Measurements from ENCODE around the gene FBRS. TPM values are rescaled to one million over a fixed set of nuclear protein-coding genes. Genes with fewer than 3 reads are reported as not detected.
A peak's percentile ranks its signal among the peaks of the same experiment; 100 is the strongest.

Gene FBRS
- total and polyA plus RNA-seq, 2 of the 13 experiments (the other 11 are each of a cell fraction or from before 2014, with no cell fraction given): 13.7 to 16.2 TPM

- TF ChIP-seq, protein P1, sequence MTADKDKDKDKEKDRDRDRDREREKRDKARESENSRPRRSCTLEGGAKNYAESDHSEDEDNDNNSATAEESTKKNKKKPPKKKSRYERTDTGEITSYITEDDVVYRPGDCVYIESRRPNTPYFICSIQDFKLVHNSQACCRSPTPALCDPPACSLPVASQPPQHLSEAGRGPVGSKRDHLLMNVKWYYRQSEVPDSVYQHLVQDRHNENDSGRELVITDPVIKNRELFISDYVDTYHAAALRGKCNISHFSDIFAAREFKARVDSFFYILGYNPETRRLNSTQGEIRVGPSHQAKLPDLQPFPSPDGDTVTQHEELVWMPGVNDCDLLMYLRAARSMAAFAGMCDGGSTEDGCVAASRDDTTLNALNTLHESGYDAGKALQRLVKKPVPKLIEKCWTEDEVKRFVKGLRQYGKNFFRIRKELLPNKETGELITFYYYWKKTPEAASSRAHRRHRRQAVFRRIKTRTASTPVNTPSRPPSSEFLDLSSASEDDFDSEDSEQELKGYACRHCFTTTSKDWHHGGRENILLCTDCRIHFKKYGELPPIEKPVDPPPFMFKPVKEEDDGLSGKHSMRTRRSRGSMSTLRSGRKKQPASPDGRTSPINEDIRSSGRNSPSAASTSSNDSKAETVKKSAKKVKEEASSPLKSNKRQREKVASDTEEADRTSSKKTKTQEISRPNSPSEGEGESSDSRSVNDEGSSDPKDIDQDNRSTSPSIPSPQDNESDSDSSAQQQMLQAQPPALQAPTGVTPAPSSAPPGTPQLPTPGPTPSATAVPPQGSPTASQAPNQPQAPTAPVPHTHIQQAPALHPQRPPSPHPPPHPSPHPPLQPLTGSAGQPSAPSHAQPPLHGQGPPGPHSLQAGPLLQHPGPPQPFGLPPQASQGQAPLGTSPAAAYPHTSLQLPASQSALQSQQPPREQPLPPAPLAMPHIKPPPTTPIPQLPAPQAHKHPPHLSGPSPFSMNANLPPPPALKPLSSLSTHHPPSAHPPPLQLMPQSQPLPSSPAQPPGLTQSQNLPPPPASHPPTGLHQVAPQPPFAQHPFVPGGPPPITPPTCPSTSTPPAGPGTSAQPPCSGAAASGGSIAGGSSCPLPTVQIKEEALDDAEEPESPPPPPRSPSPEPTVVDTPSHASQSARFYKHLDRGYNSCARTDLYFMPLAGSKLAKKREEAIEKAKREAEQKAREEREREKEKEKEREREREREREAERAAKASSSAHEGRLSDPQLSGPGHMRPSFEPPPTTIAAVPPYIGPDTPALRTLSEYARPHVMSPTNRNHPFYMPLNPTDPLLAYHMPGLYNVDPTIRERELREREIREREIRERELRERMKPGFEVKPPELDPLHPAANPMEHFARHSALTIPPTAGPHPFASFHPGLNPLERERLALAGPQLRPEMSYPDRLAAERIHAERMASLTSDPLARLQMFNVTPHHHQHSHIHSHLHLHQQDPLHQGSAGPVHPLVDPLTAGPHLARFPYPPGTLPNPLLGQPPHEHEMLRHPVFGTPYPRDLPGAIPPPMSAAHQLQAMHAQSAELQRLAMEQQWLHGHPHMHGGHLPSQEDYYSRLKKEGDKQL (CRISPR knock-in tag; IDR thresholded peaks at IDR 0.05; ENCODE audit: low read depth): no peak
- peak; percentile 79; the same call in 1 of the 2 replicates for TF ChIP-seq MYC (CRISPR knock-in tag; IDR thresholded peaks at IDR 0.05; ENCODE audit: borderline replicate concordance)
- no peak for TF ChIP-seq ZSCAN12 (CRISPR knock-in tag; IDR thresholded peaks at IDR 0.05)
- TF ChIP-seq, protein P2, sequence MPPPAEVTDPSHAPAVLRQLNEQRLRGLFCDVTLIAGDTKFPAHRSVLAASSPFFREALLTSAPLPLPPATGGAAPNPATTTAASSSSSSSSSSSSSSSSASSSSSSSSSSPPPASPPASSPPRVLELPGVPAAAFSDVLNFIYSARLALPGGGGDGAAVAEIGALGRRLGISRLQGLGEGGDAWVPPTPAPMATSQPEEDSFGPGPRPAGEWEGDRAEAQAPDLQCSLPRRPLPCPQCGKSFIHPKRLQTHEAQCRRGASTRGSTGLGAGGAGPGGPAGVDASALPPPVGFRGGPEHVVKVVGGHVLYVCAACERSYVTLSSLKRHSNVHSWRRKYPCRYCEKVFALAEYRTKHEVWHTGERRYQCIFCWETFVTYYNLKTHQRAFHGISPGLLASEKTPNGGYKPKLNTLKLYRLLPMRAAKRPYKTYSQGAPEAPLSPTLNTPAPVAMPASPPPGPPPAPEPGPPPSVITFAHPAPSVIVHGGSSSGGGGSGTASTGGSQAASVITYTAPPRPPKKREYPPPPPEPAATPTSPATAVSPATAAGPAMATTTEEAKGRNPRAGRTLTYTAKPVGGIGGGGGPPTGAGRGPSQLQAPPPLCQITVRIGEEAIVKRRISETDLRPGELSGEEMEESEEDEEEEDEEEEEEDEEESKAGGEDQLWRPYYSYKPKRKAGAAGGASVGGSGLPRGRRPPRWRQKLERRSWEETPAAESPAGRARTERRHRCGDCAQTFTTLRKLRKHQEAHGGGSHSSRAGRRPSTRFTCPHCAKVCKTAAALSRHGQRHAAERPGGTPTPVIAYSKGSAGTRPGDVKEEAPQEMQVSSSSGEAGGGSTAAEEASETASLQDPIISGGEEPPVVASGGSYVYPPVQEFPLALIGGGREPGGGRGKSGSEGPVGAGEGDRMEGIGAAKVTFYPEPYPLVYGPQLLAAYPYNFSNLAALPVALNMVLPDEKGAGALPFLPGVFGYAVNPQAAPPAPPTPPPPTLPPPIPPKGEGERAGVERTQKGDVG (CRISPR knock-in tag; IDR thresholded peaks at IDR 0.05; ENCODE audit: borderline replicate concordance): no peak
- TF ChIP-seq SMARCC2 (IDR thresholded peaks at IDR 0.05): no peak
- 0 out of 2 replicates have a peak, but pooled peaks have one; percentile 43 for TF ChIP-seq RXRA (CRISPR knock-in tag; IDR thresholded peaks at IDR 0.05)
- peak; percentile 53; the same call in 1 of the 2 replicates for TF ChIP-seq SAFB2 (CRISPR knock-in tag; IDR thresholded peaks at IDR 0.05; ENCODE audit: borderline replicate concordance, low read depth)
- TF ChIP-seq, protein P3, sequence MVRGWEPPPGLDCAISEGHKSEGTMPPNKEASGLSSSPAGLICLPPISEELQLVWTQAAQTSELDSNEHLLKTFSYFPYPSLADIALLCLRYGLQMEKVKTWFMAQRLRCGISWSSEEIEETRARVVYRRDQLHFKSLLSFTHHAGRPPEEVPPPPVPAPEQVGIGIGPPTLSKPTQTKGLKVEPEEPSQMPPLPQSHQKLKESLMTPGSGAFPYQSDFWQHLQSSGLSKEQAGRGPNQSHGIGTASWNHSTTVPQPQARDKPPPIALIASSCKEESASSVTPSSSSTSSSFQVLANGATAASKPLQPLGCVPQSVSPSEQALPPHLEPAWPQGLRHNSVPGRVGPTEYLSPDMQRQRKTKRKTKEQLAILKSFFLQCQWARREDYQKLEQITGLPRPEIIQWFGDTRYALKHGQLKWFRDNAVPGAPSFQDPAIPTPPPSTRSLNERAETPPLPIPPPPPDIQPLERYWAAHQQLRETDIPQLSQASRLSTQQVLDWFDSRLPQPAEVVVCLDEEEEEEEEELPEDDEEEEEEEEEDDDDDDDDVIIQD (CRISPR knock-in tag; IDR thresholded peaks at IDR 0.05; ENCODE audit: low read depth): peak; percentile 50; the same call in 1 of the 2 replicates
- no peak; the same call in 1 of the 2 replicates for TF ChIP-seq GTF2F1 (IDR thresholded peaks at IDR 0.05; ENCODE audit: low read length)
- TF ChIP-seq, protein P4, sequence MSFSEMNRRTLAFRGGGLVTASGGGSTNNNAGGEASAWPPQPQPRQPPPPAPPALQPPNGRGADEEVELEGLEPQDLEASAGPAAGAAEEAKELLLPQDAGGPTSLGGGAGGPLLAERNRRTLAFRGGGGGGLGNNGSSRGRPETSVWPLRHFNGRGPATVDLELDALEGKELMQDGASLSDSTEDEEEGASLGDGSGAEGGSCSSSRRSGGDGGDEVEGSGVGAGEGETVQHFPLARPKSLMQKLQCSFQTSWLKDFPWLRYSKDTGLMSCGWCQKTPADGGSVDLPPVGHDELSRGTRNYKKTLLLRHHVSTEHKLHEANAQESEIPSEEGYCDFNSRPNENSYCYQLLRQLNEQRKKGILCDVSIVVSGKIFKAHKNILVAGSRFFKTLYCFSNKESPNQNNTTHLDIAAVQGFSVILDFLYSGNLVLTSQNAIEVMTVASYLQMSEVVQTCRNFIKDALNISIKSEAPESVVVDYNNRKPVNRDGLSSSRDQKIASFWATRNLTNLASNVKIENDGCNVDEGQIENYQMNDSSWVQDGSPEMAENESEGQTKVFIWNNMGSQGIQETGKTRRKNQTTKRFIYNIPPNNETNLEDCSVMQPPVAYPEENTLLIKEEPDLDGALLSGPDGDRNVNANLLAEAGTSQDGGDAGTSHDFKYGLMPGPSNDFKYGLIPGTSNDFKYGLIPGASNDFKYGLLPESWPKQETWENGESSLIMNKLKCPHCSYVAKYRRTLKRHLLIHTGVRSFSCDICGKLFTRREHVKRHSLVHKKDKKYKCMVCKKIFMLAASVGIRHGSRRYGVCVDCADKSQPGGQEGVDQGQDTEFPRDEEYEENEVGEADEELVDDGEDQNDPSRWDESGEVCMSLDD (CRISPR knock-in tag; IDR thresholded peaks at IDR 0.05; ENCODE audit: borderline replicate concordance): no peak
- TF ChIP-seq ZKSCAN5 (CRISPR knock-in tag; IDR thresholded peaks at IDR 0.05): no peak
- TF ChIP-seq ZNF776 (CRISPR knock-in tag; IDR thresholded peaks at IDR 0.05): no peak
- TF ChIP-seq, protein P5, sequence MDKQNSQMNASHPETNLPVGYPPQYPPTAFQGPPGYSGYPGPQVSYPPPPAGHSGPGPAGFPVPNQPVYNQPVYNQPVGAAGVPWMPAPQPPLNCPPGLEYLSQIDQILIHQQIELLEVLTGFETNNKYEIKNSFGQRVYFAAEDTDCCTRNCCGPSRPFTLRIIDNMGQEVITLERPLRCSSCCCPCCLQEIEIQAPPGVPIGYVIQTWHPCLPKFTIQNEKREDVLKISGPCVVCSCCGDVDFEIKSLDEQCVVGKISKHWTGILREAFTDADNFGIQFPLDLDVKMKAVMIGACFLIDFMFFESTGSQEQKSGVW (CRISPR knock-in tag; IDR thresholded peaks at IDR 0.05; ENCODE audit: borderline replicate concordance): no peak
- TF ChIP-seq ZNF510 (CRISPR knock-in tag; IDR thresholded peaks at IDR 0.05; ENCODE audit: low read depth): no peak
These were observed 42.7 kb upstream of the FBRS start (continued) for GRCh38 chr16:30615358-30616091.
